Stimulated activated naive CD8-positive, alpha-beta T cell treated with anti-CD3 and anti-CD28 coated beads, Interleukin-15, amount 100 ng/mL, for 72 hours (primary cell): ENCODE measurements around the gene ZIC2.

Experiments used
- ATAC-seq: fragments of 150-1000 bp; cut with Tn5 transposase; 2 replicates; pipeline ENCODE4 v1.10.0; 2021; ENCODE audit warnings: mild to moderate bottlenecking, moderate library complexity
- DNase-seq, 2 donors: peaks; one replicate each; pipeline ENCODE4 v3.0.0; 2021 to 2022
- H3K27ac Mint-ChIP-seq, 2 donors: one replicate each; pipeline ENCODE4 v1.8.0; 2022; ENCODE audit warnings: mild to moderate bottlenecking in 2 of 2, mixed read lengths in 2 of 2, moderate library complexity in 2 of 2
- H3K27me3 Mint-ChIP-seq: one replicate; pipeline ENCODE4 v1.8.0; 2022; ENCODE audit warnings: mixed read lengths
- H3K4me1 Mint-ChIP-seq: one replicate; pipeline ENCODE4 v1.8.0; 2022; ENCODE audit warnings: mild to moderate bottlenecking, mixed read lengths
- H3K4me3 Mint-ChIP-seq, 2 donors: one replicate each; pipeline ENCODE4 v1.8.0; 2022; ENCODE audit warnings: mild to moderate bottlenecking in 2 of 2, mixed read lengths in 2 of 2, moderate library complexity in 1 of 2
- H3K9me3 Mint-ChIP-seq, 2 donors: one replicate each; pipeline ENCODE4 v1.8.0; 2022; ENCODE audit warnings: mixed read lengths in 2 of 2

ZIC2 gene

GRCh38 chr13:99955747-99956472 is 25.7 kb upstream of the ZIC2 start:
- no peak for DNase-seq
- H3K27me3 Mint-ChIP-seq, result peaks cover 98% of the 10 kb centered on the region
- peaks cover 45% of the 10 kb centered on the region for H3K4me1 Mint-ChIP-seq
- ATAC-seq, result no peak
- H3K4me3 Mint-ChIP-seq, result peak overlapping the region; percentile 66 to 77
- no peaks in the 10 kb centered on the region for H3K9me3 Mint-ChIP-seq
- H3K27ac Mint-ChIP-seq, result peak overlapping the region in 1 of 2 donors; percentile 54

DNA sequence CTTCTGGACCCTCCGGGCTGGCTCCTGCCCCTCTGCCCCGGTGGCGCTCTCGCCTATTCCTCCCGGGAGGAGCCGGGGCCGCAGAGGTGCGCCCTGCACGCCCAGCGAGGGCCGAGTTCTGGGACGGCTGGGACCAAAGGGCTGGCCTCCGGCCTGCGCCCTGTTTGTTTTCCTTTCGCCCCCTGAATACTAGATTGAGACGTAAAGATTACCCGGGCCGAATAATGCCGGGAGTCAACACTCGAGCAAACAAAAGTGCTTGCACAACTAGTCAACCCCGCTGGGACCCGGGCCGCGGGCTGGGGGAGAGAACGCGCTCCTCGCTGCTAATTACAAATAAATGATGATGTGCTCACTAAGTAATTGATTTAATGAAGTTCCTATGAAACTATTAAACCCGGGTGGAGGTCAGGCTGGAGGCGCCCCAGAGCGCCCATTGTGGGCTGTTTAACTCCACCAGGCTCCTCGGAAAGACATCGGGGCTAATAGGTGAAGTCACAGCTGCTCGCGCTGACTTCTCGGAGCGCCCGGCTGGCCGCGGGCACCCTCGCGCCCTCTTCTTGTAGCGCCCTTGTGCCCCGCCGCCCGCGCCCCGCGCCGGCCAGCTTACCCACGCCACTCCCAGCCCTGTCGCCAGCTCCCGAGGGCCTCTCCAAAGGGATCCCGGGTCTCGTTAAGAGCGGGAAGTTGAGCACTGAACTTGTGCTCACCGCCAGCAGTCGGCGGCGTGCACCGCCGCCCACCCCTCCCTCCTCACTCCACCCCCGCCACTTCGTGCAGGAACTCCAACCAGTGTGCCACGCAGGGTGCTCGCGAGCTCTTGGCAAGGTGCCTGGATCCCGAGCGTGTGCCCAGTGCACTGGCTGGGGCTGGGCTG is 24.9 kb upstream of the ZIC2 start:
- peaks cover 46% of the 10 kb centered on the region for H3K4me1 Mint-ChIP-seq
- DNase-seq (peak in 1 of 2 donors; percentile 16), ATAC-seq (no peak)
- no peak overlapping the region for H3K27ac Mint-ChIP-seq
- peaks cover 98% of the 10 kb centered on the region for H3K27me3 Mint-ChIP-seq
- H3K4me3 Mint-ChIP-seq, result peak overlapping the region; percentile 66 to 77
- H3K9me3 Mint-ChIP-seq, result no peaks in the 10 kb centered on the region

GRCh38 chr13:99958406-99959126 is 23.0 kb upstream of the ZIC2 start:
- Mint-ChIP-seq H3K4me1 (peaks cover 46% of the 10 kb centered on the region), H3K4me3 (no peak overlapping the region), H3K27ac (no peak overlapping the region), H3K9me3 (no peaks in the 10 kb centered on the region), H3K27me3 (peaks cover 92% of the 10 kb centered on the region)
- ATAC-seq (no peak), DNase-seq (no peak)

DNA sequence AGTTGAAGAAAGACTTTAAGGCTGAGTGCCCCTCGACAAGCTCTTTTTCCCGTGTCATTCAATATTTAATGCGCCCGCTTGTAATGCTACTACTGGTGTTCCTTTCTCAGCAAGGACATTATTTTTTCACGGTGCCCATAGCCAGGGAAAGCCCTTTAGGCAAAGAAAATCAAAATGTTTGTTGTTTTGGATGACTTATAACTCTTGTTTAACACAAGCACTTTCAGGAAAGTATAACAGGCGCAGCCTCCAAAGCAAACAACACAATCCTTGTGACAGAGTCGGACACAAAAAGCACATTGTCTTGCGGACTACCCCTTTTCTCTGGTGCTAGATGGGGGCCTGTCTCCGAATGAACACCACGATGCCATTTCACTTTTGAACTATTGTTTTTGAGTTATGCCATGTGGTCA is 22.5 kb upstream of the ZIC2 start:
- Mint-ChIP-seq H3K4me1 (peaks cover 46% of the 10 kb centered on the region), H3K9me3 (no peaks in the 10 kb centered on the region), H3K27ac (no peak overlapping the region), H3K4me3 (peak overlapping the region; percentile 13 to 25), H3K27me3 (peaks cover 91% of the 10 kb centered on the region)
- DNase-seq (no peak), ATAC-seq (no peak)

- Mint-ChIP-seq H3K4me1 (peaks cover 46% of the 10 kb centered on the region), H3K27me3 (peaks cover 88% of the 10 kb centered on the region), H3K27ac (no peak overlapping the region), H3K9me3 (no peaks in the 10 kb centered on the region), H3K4me3 (peak overlapping the region; percentile 50 to 71)
- ATAC-seq (no peak), DNase-seq (no peak)
Observed at GRCh38 chr13:99959540-99960230, 21.9 kb upstream of the ZIC2 start.

DNA sequence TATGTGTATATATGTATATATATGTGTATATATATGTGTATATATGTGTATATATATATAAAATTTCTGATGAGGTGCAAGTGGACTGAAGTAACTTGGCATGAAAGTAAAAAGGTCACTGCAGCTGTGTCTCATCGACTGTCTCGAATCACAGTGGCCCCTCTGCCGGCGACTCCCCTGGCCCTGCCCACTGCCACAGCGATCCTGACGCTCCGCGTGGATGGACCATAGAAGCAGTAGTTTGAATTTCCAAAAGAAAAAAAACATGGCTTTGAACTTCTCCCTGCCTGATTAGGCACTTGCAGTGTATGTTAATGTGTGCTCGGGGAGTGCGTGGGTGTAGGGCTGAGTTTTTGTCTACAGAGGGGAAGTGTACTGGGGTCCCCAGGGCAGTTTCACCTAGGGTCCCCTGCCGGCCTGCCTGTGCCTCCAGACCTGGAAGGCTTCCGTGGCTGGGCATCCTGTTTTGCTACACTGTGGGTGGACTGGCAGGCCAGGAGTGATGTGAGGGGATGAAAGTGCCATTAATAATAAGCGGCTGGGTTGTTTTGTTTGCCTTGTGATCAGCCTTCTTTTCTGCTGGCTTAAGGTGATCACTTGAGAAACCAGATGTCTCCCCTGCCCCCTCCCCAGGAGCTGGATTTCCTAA is 20.8 kb upstream of the ZIC2 start:
- ATAC-seq (no peak), DNase-seq (no peak)
- Mint-ChIP-seq H3K4me1 (peaks cover 45% of the 10 kb centered on the region), H3K27ac (no peak overlapping the region), H3K9me3 (no peaks in the 10 kb centered on the region), H3K27me3 (peaks cover 85% of the 10 kb centered on the region), H3K4me3 (no peak overlapping the region)

- no peak for ATAC-seq
- Mint-ChIP-seq H3K27ac (no peak overlapping the region), H3K4me1 (peaks cover 36% of the 10 kb centered on the region), H3K4me3 (no peak overlapping the region), H3K27me3 (peaks cover 85% of the 10 kb centered on the region), H3K9me3 (no peaks in the 10 kb centered on the region)
- DNase-seq, result no peak
Observed at GRCh38 chr13:99961636-99962035, 19.9 kb upstream of the ZIC2 start.

- DNase-seq, result no peak
- no peak for ATAC-seq
- Mint-ChIP-seq H3K4me1 (peaks cover 30% of the 10 kb centered on the region), H3K4me3 (no peak overlapping the region), H3K27ac (no peak overlapping the region), H3K9me3 (no peaks in the 10 kb centered on the region), H3K27me3 (peaks cover 85% of the 10 kb centered on the region)
Observed at GRCh38 chr13:99962242-99962641, 19.3 kb upstream of the ZIC2 start.

GRCh38 chr13:99963816-99964339 is 17.7 kb upstream of the ZIC2 start:
- no peaks in the 10 kb centered on the region for H3K9me3 Mint-ChIP-seq
- ATAC-seq, result no peak
- no peak overlapping the region for H3K4me3 Mint-ChIP-seq
- peaks cover 83% of the 10 kb centered on the region for H3K27me3 Mint-ChIP-seq
- H3K4me1 Mint-ChIP-seq, result peaks cover 27% of the 10 kb centered on the region
- DNase-seq, result no peak
- no peak overlapping the region for H3K27ac Mint-ChIP-seq

GRCh38 chr13:99965329-99966000 is 16.1 kb upstream of the ZIC2 start:
- ATAC-seq, result no peak
- no peak for DNase-seq
- no peak overlapping the region for H3K27ac Mint-ChIP-seq
- no peak overlapping the region for H3K4me3 Mint-ChIP-seq
- no peaks in the 10 kb centered on the region for H3K9me3 Mint-ChIP-seq
- H3K4me1 Mint-ChIP-seq, result peaks cover 26% of the 10 kb centered on the region
- H3K27me3 Mint-ChIP-seq, result peaks cover 85% of the 10 kb centered on the region

- Mint-ChIP-seq H3K27ac (no peak overlapping the region), H3K4me1 (peaks cover 21% of the 10 kb centered on the region), H3K4me3 (no peak overlapping the region), H3K27me3 (peaks cover 78% of the 10 kb centered on the region), H3K9me3 (no peaks in the 10 kb centered on the region)
- DNase-seq (no peak), ATAC-seq (no peak)
Observed at GRCh38 chr13:99966064-99966805, 15.3 kb upstream of the ZIC2 start.

GRCh38 chr13:99967498-99967868 is 14.1 kb upstream of the ZIC2 start:
- peaks cover 31% of the 10 kb centered on the region for H3K4me1 Mint-ChIP-seq
- peak overlapping the region; percentile 16 to 58 for H3K4me3 Mint-ChIP-seq
- ATAC-seq, result no peak
- DNase-seq, result no peak
- H3K9me3 Mint-ChIP-seq, result no peaks in the 10 kb centered on the region
- peaks cover 75% of the 10 kb centered on the region for H3K27me3 Mint-ChIP-seq
- H3K27ac Mint-ChIP-seq, result no peak overlapping the region

GRCh38 chr13:99967869-99968520 is 13.6 kb upstream of the ZIC2 start:
- H3K9me3 Mint-ChIP-seq, result no peaks in the 10 kb centered on the region
- DNase-seq (no peak), ATAC-seq (no peak)
- H3K27ac Mint-ChIP-seq, result no peak overlapping the region
- H3K4me3 Mint-ChIP-seq, result peak overlapping the region; percentile 16 to 58
- H3K4me1 Mint-ChIP-seq, result peaks cover 31% of the 10 kb centered on the region
- H3K27me3 Mint-ChIP-seq, result peaks cover 77% of the 10 kb centered on the region
